ENCODE results near the gene TTC7B. TPM values are rescaled to one million over a fixed set of nuclear protein-coding genes. Genes with fewer than 3 reads are reported as not detected.

The TTC7B gene
- total and polyA plus RNA-seq, 2 donors (not counting 3 experiments of a cell fraction or from before 2014, with no cell fraction given): 46.8 to 76.5 TPM

DNA sequence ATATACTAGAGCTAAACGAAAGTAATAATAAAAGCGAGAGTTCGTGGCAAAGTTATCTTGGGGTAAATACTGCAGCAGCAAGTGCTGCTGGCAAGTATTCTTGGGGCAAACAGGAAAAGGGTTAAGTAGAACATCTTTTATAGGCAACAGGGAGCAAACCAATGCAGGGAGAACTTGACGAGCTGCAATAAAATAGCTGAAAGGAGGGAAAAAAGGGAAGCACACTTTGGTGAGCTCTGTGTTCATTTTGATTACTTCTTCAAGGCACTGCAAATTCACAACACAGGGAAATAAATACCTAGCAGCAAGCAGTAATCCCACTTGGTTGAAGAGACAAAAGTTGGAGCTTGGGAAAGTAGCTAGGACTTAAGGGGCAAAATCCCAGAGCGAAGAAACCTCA, 42.3 kb upstream of the TTC7B start:
- TF ChIP-seq GATA2 (IDR thresholded peaks at IDR 0.05; ENCODE audit: insufficient read depth, insufficient read length, low read depth, low read length) (no peak), POLR2AphosphoS5 (IDR thresholded peaks at IDR 0.05; ENCODE audit: insufficient read depth, low read depth, low read length) (no peak), EZH2 (IDR thresholded peaks at IDR 0.05; ENCODE audit: borderline replicate concordance, low read depth, low read length, severe bottlenecking) (no peak)
- TF ChIP-seq, protein P1, sequence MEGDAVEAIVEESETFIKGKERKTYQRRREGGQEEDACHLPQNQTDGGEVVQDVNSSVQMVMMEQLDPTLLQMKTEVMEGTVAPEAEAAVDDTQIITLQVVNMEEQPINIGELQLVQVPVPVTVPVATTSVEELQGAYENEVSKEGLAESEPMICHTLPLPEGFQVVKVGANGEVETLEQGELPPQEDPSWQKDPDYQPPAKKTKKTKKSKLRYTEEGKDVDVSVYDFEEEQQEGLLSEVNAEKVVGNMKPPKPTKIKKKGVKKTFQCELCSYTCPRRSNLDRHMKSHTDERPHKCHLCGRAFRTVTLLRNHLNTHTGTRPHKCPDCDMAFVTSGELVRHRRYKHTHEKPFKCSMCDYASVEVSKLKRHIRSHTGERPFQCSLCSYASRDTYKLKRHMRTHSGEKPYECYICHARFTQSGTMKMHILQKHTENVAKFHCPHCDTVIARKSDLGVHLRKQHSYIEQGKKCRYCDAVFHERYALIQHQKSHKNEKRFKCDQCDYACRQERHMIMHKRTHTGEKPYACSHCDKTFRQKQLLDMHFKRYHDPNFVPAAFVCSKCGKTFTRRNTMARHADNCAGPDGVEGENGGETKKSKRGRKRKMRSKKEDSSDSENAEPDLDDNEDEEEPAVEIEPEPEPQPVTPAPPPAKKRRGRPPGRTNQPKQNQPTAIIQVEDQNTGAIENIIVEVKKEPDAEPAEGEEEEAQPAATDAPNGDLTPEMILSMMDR (IDR thresholded peaks at IDR 0.05; ENCODE audit: extremely low read depth in 1 of 2, insufficient read depth in 1 of 2, low read depth in 1 of 2, low read length in 2 of 2): no peak
- POLR2A ChIA-PET: interaction anchor here (0.8 kb wide), 1 partner anchor 54 kb away, joined by 3 read pairs; no protein-coding TSS in a partner anchor
- no peak overlapping the region for H3K27ac ChIP-seq (ENCODE audit: insufficient read depth, low read depth, low read length)
- H3K4me1 ChIP-seq (ENCODE audit: control insufficient read depth, extremely low read depth, insufficient read depth, low read length): no peaks in the 10 kb centered on the region
- CTCF ChIA-PET: interaction anchor here (1.1 to 2.0 kb wide), 3 partner anchors 9 to 315 kb away, joined by 4 to 8 read pairs (median 4); no protein-coding TSS in a partner anchor
- DNase-seq (ENCODE audit: low read depth, low spot score): no peak
- H3K27me3 ChIP-seq (ENCODE audit: control insufficient read depth in 2 of 2, insufficient read depth in 2 of 2, low read length in 2 of 2): no peaks in the 10 kb centered on the region
- no peaks in the 10 kb centered on the region for H3K9me3 ChIP-seq (replicated peaks; ENCODE audit: control insufficient read depth, insufficient read depth, low read length)
- H3K79me2 ChIP-seq (ENCODE audit: control insufficient read depth, insufficient read depth, low read length): no peaks in the 10 kb centered on the region
- no TSS peak for BruUV-seq (replicated peaks)
- dilution Hi-C loops (cut with MboI; ENCODE audit: extremely low pct_ligation_motif_present, low sequenced_read_pairs) (no loop called here), intact Hi-C loops (cut with micrococcal nuclease) (no loop called here)
- no peak for FAIRE-seq
- no peaks in the 10 kb centered on the region for H4K20me1 ChIP-seq (replicated peaks; ENCODE audit: control insufficient read depth, extremely low read depth, insufficient read depth, low read length)
- H2AFZ ChIP-seq (ENCODE audit: low read depth, low read length): no peak overlapping the region
- H3K9ac ChIP-seq (replicated peaks; ENCODE audit: extremely low read depth, insufficient read depth, low read length): no peak overlapping the region
- no peaks in the 10 kb centered on the region for H3K36me3 ChIP-seq (ENCODE audit: control insufficient read depth in 2 of 2, extremely low read depth in 1 of 2, insufficient read depth in 2 of 2, low read length in 2 of 2)
- H3K9me1 ChIP-seq (replicated peaks; ENCODE audit: control insufficient read depth, extremely low read depth, insufficient read depth, low read length): no peaks in the 10 kb centered on the region
- H3K4me3 ChIP-seq (replicated peaks in 1 of 3; ENCODE audit: insufficient read depth in 1 of 3, low read depth in 1 of 3, low read length in 3 of 3): no peak overlapping the region
- no peak overlapping the region for H3K4me2 ChIP-seq (ENCODE audit: insufficient read depth, low read length)

DNA sequence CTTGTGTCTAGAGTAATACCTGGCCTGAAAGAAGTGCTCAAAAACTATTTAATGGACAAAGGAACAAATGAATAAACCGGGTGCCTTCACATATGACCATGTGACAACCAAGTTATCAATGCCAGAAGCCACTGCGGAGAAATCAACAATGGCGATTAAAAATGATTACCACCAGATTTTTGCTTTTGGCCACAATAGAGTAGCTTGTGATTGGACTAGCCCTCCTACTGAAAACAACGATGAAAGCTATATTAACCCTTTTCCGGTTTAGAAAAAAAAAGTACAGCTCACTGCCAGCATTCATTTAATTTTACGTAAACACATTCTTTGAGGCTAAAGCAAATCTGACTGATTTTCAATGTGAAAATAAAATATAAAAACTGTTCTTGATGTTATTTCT, 41.6 kb upstream of the TTC7B start:
- Histone ChIP-seq H3K4me2 (ENCODE audit: insufficient read depth, low read length) (no peak overlapping the region), H3K27me3 (ENCODE audit: control insufficient read depth in 2 of 2, insufficient read depth in 2 of 2, low read length in 2 of 2) (no peaks in the 10 kb centered on the region), H3K27ac (ENCODE audit: insufficient read depth, low read depth, low read length) (no peak overlapping the region), H3K9me1 (replicated peaks; ENCODE audit: control insufficient read depth, extremely low read depth, insufficient read depth, low read length) (no peaks in the 10 kb centered on the region), H3K79me2 (ENCODE audit: control insufficient read depth, insufficient read depth, low read length) (no peaks in the 10 kb centered on the region), H3K4me3 (replicated peaks in 1 of 3; ENCODE audit: insufficient read depth in 1 of 3, low read depth in 1 of 3, low read length in 3 of 3) (no peak overlapping the region), H4K20me1 (replicated peaks; ENCODE audit: control insufficient read depth, extremely low read depth, insufficient read depth, low read length) (no peaks in the 10 kb centered on the region), H3K9me3 (replicated peaks; ENCODE audit: control insufficient read depth, insufficient read depth, low read length) (no peaks in the 10 kb centered on the region), H3K4me1 (ENCODE audit: control insufficient read depth, extremely low read depth, insufficient read depth, low read length) (no peaks in the 10 kb centered on the region), H2AFZ (ENCODE audit: low read depth, low read length) (no peak overlapping the region), H3K9ac (replicated peaks; ENCODE audit: extremely low read depth, insufficient read depth, low read length) (no peak overlapping the region), H3K36me3 (ENCODE audit: control insufficient read depth in 2 of 2, extremely low read depth in 1 of 2, insufficient read depth in 2 of 2, low read length in 2 of 2) (no peaks in the 10 kb centered on the region)
- no peak for TF ChIP-seq POLR2AphosphoS5 (IDR thresholded peaks at IDR 0.05; ENCODE audit: insufficient read depth, low read depth, low read length)
- TF ChIP-seq JUN (IDR thresholded peaks at IDR 0.05; ENCODE audit: borderline replicate concordance, insufficient read depth, insufficient read length, low read depth): no peak
- TF ChIP-seq, protein P2, sequence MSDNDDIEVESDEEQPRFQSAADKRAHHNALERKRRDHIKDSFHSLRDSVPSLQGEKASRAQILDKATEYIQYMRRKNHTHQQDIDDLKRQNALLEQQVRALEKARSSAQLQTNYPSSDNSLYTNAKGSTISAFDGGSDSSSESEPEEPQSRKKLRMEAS (IDR thresholded peaks at IDR 0.05; ENCODE audit: insufficient read depth, insufficient read length): no peak
- no peak for TF ChIP-seq POLR2A (IDR thresholded peaks at IDR 0.05; ENCODE audit: low read depth, low read length)
- no peak for TF ChIP-seq FOS (IDR thresholded peaks at IDR 0.05; ENCODE audit: borderline replicate concordance, insufficient read depth, low read length)
- no peak for TF ChIP-seq EZH2 (IDR thresholded peaks at IDR 0.05; ENCODE audit: borderline replicate concordance, low read depth, low read length, severe bottlenecking)
- TF ChIP-seq, protein P1 (IDR thresholded peaks at IDR 0.05; ENCODE audit: extremely low read depth in 1 of 2, insufficient read depth in 1 of 2, low read depth in 1 of 2, low read length in 2 of 2): no peak
- TF ChIP-seq GATA2 (IDR thresholded peaks at IDR 0.05; ENCODE audit: insufficient read depth, insufficient read length, low read depth, low read length): no peak
- no peak for TF ChIP-seq MYC (IDR thresholded peaks at IDR 0.05; ENCODE audit: low read depth, low read length)
- POLR2A ChIA-PET: interaction anchor here (0.8 kb wide), 1 partner anchor 54 kb away, joined by 3 read pairs; no protein-coding TSS in a partner anchor
- peak; percentile 9 for DNase-seq (ENCODE audit: low read depth, low spot score)
- FAIRE-seq: no peak
- intact Hi-C loops (cut with micrococcal nuclease) (no loop called here), dilution Hi-C loops (cut with MboI; ENCODE audit: extremely low pct_ligation_motif_present, low sequenced_read_pairs) (no loop called here)
- CTCF ChIA-PET: interaction anchor here (1.1 to 2.0 kb wide), 3 partner anchors 10 to 315 kb away, joined by 4 to 8 read pairs (median 4); no protein-coding TSS in a partner anchor
- no TSS peak for BruUV-seq (replicated peaks)

All from endothelial cell of umbilical vein (primary cell).